ENCODE data around the gene GUF1. TPM values are rescaled to one million over a fixed set of nuclear protein-coding genes. Genes with fewer than 3 reads are reported as not detected.

The GUF1 gene
- total and polyA plus RNA-seq, 10 of the 15 experiments (the other 5 are each of a cell fraction or from before 2014, with no cell fraction given) = 5.8 to 37.1 (median 24.8) TPM

GRCh38 chr4:44725726-44726037, 47.5 kb downstream of the GUF1 start:
- ChIA-PET CTCF (interaction anchor here (1.2 kb wide), 1 partner anchor 8 kb away, joined by 3 read pairs; no protein-coding TSS in a partner anchor), SMC1A (ENCODE audit: uncharacterized antibody, unreplicated experiment) (interaction anchor here (2.0 kb wide), 1 partner anchor 46 kb away, joined by 9 read pairs; the partner anchor contains the start of gene GUF1), RAD21 (ENCODE audit: unreplicated experiment) (interaction anchor here (1.5 kb wide), 1 partner anchor 48 kb away, joined by 4 read pairs; the partner anchor contains the start of gene GUF1), POLR2A (interaction anchor here (1.1 to 1.2 kb wide), 2 partner anchors 19 to 48 kb away, joined by 3 read pairs; no protein-coding TSS in a partner anchor)
- H3K27ac ChIP-seq (ENCODE audit: control insufficient read depth, insufficient read depth) = peak overlapping the region; percentile 90
- peak overlapping the region; percentile 89 for H3K9ac ChIP-seq (ENCODE audit: control insufficient read depth, insufficient read depth, low read length)
- DNase-seq (ENCODE audit: low read depth, low spot score) (no peak), ATAC-seq (peak; percentile 64; the same call in 2 of the 3 replicates), FAIRE-seq (no peak)
- intact Hi-C loops (cut with micrococcal nuclease; ENCODE audit: unreplicated experiment) (loop anchor here (2.0 kb wide), 1 partner anchor 47 kb away; the partner anchor contains the start of gene GUF1), in situ Hi-C loops (cut with MboI) (no loop called here)
- H2AFZ ChIP-seq (ENCODE audit: control insufficient read depth, low read depth, low read length) = peak overlapping the region; percentile 100
- BruUV-seq (replicated peaks) = no TSS peak
- peaks cover 45% of the 10 kb centered on the region for H3K79me2 ChIP-seq (ENCODE audit: control insufficient read depth, insufficient read depth, low read length)
- H3K36me3 ChIP-seq (ENCODE audit: control insufficient read depth in 2 of 2, insufficient read depth in 2 of 2, low read length in 1 of 2) = no peaks in the 10 kb centered on the region; a peak in 1 of 4 replicates
- peak overlapping the region; percentile 92 for H3K4me3 ChIP-seq
- H3K9me3 ChIP-seq (replicated peaks; ENCODE audit: control insufficient read depth, insufficient read depth, low read length) = no peaks in the 10 kb centered on the region
- peak overlapping the region; percentile 87 for H3K4me2 ChIP-seq (ENCODE audit: control insufficient read depth, insufficient read depth)
- H3K4me1 ChIP-seq (ENCODE audit: control insufficient read depth, insufficient read depth, low read length) = no peaks in the 10 kb centered on the region; the same call in 1 of the 2 replicates
- no peaks in the 10 kb centered on the region for H3K27me3 ChIP-seq (replicated peaks in 1 of 2; ENCODE audit: control insufficient read depth in 2 of 2, insufficient read depth in 2 of 2, low read length in 1 of 2)
- H4K20me1 ChIP-seq (ENCODE audit: control insufficient read depth, insufficient read depth) = no peaks in the 10 kb centered on the region
- WGBS (ENCODE audit: insufficient coverage, insufficient replicate concordance, low lambda C conversion rate, missing lambda C conversion rate) = under 1% methylated on average over 9 of the region's 9 CpGs
- TF ChIP-seq NBN (IDR thresholded peaks at IDR 0.05) (0 out of 2 replicates have a peak, but pooled peaks have one; percentile 3), ESRRA (IDR thresholded peaks at IDR 0.05; ENCODE audit: low read length) (no peak), FOXK2 (IDR thresholded peaks at IDR 0.05) (no peak), ZNF687 (IDR thresholded peaks at IDR 0.05) (no peak), BCLAF1 (IDR thresholded peaks at IDR 0.05) (no peak), YY1 (IDR thresholded peaks at IDR 0.05; ENCODE audit: low read depth, low read length) (no peak), HDGF (IDR thresholded peaks at IDR 0.05) (no peak), ZBTB4 (CRISPR knock-in tag; IDR thresholded peaks at IDR 0.05) (no peak)
